Neural cell (in vitro differentiated cells): Measurements from ENCODE around the gene LRRC10B. TPM values are rescaled to one million over a fixed set of nuclear protein-coding genes. Genes with fewer than 3 reads are reported as not detected.

Experiments
- H2AFZ ChIP-seq: fragments of 200-600, 300-800 bp; sonication (generic), shearing (Covaris generic); 2 replicates; pipeline ENCODE4 v1.6.0; 2014; ENCODE audit warnings: low read depth, mild to moderate bottlenecking, antibody characterized with exemption, low read length, moderate library complexity
- H3F3A ChIP-seq: fragments of 200-600 bp; shearing (Covaris generic); 2 replicates; pipeline ENCODE4 v1.6.1; 2016; ENCODE audit warnings: mild to moderate bottlenecking, moderate library complexity, mixed read lengths, antibody characterized with exemption, low read length; ENCODE audit not compliant: insufficient read depth, poor library complexity, severe bottlenecking
- H3K27ac ChIP-seq: fragments of 200-600, 300-800 bp; sonication (generic), shearing (Covaris generic); 2 replicates; pipeline ENCODE4 v1.5.1; 2014; ENCODE audit warnings: mild to moderate bottlenecking, low read length, moderate library complexity
- H3K27me3 ChIP-seq: fragments of 300-800, 200-600 bp; sonication (generic), shearing (Covaris generic); 2 replicates; pipeline ENCODE4 v1.6.0; 2014; ENCODE audit warnings: mild to moderate bottlenecking, low read depth, low read length, moderate library complexity; ENCODE audit not compliant: insufficient read depth
- H3K36me3 ChIP-seq: fragments of 300-800, 200-600 bp; sonication (generic), shearing (Covaris generic); 2 replicates; pipeline ENCODE4 v1.5.1; 2014; ENCODE audit warnings: mild to moderate bottlenecking, antibody characterized with exemption, low read length, moderate library complexity; ENCODE audit not compliant: insufficient read depth
- H3K4me2 ChIP-seq: fragments of 300-800, 200-600 bp; sonication (generic), shearing (Covaris generic); 2 replicates; pipeline ENCODE4 v1.6.0; 2014; ENCODE audit warnings: mild to moderate bottlenecking, low read length
- H3K4me3 ChIP-seq: fragments of 300-800, 200-600 bp; sonication (generic), shearing (Covaris generic); 2 replicates; pipeline ENCODE4 v1.5.1; 2014; ENCODE audit warnings: mild to moderate bottlenecking, low read length, moderate library complexity
- H3K79me2 ChIP-seq: fragments of 200-600 bp; shearing (Covaris generic); replicated peaks from 2 replicates; pipeline ENCODE4 v1.6.0; 2014; ENCODE audit warnings: mild to moderate bottlenecking, low read length, moderate library complexity; ENCODE audit not compliant: insufficient read depth
- H3K9ac ChIP-seq: fragments of 300-800, 200-600 bp; sonication (generic), shearing (Covaris generic); 2 replicates; pipeline ENCODE4 v1.6.1; 2016; ENCODE audit warnings: mild to moderate bottlenecking, low read length, mixed read lengths
- H3K9me2 ChIP-seq: fragments of 200-600 bp; shearing (Covaris generic); 2 replicates; pipeline ENCODE4 v1.6.1; 2016; ENCODE audit warnings: mild to moderate bottlenecking, low read length, mixed read lengths; ENCODE audit not compliant: insufficient read depth
- H3K9me3 ChIP-seq: fragments of 200-600, 300-800 bp; sonication (generic), shearing (Covaris generic); 2 replicates; pipeline ENCODE4 v1.6.1; 2016; ENCODE audit warnings: mild to moderate bottlenecking, mixed run types, low read length, moderate library complexity, mixed read lengths
- H4K20me1 ChIP-seq: fragments of 200-600 bp; shearing (Covaris generic); 2 replicates; pipeline ENCODE4 v1.6.1; 2016; ENCODE audit warnings: mild to moderate bottlenecking, mixed run types; ENCODE audit not compliant: insufficient read depth
- EP300 ChIP-seq: fragments of 450-650 bp; conservative IDR thresholded peaks from 2 replicates; pipeline ENCODE4 v1.6.1; 2014; ENCODE audit warnings: antibody characterized with exemption, mild to moderate bottlenecking, moderate library complexity; ENCODE audit not compliant: poor library complexity, severe bottlenecking
- EZH2 ChIP-seq: fragments of 200-600, 300-800 bp; shearing (Covaris generic), sonication (generic); IDR thresholded peaks from 2 replicates; pipeline ENCODE4 v1.6.1; 2014; ENCODE audit warnings: antibody characterized with exemption, low read length, borderline replicate concordance, mild to moderate bottlenecking; ENCODE audit not compliant: insufficient read depth, poor library complexity, severe bottlenecking
- MXI1 ChIP-seq: fragments of 450-650 bp; conservative IDR thresholded peaks from 2 replicates; pipeline ENCODE4 v1.6.1; 2014; ENCODE audit warnings: antibody characterized with exemption, mild to moderate bottlenecking; ENCODE audit not compliant: poor library complexity, severe bottlenecking
- POLR2AphosphoS5 ChIP-seq: IDR thresholded peaks from 2 replicates; pipeline ENCODE4 v1.6.1; 2012
- RAD21 ChIP-seq: fragments of 450-650 bp; conservative IDR thresholded peaks from 2 replicates; pipeline ENCODE4 v1.6.1; 2014; ENCODE audit warnings: antibody characterized with exemption, mild to moderate bottlenecking, moderate library complexity
- SMC3 ChIP-seq: fragments of 450-650 bp; conservative IDR thresholded peaks from 2 replicates; pipeline ENCODE4 v1.6.1; 2014; ENCODE audit warnings: antibody characterized with exemption, mild to moderate bottlenecking, moderate library complexity; ENCODE audit not compliant: poor library complexity
- TAF1 ChIP-seq: IDR thresholded peaks from 2 replicates; pipeline ENCODE4 v1.6.1; 2012; ENCODE audit warnings: low read depth
- polyA plus RNA-seq: library from polyadenylated mRNA; depleted of rRNA; stranded (reverse); fragments of >200 nt; gene quantifications from 2 replicates; pipeline ENCODE4 v1.2.3, GENCODE V29; 2014
- TF ChIP-seq, protein P1 (sequence below): IDR thresholded peaks from 2 replicates; pipeline ENCODE4 v1.6.1; 2012; ENCODE audit warnings: borderline replicate concordance
- TF ChIP-seq, protein P2 (sequence below): fragments of 450-650 bp; IDR thresholded peaks from 2 replicates; pipeline ENCODE4 v1.5.1; 2014; ENCODE audit warnings: antibody characterized with exemption, mild to moderate bottlenecking, moderate library complexity; ENCODE audit not compliant: poor library complexity, severe bottlenecking

Gene LRRC10B
- polyA plus RNA-seq, 1 donor from 2014 or later: 12.4 TPM

DNA sequence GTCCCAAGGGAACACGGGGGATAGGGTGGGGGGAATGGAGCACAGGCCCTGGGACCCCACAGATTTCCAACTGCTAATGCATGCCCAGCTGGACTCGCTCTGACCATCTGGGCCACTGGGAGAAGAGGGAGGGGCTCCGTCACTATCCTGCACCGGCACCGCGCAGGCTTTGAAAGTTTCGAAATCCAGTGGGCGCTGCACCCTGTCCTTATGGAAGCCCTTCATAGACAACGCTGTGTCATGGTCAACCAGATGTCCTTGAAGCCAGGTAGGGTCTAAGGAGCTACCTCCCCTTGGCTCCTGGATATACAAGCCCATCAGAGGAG is 30.1 kb downstream of the LRRC10B start:
- Histone ChIP-seq H3F3A (no peaks in the 10 kb centered on the region), H3K9me2 (no peaks in the 10 kb centered on the region), H3K9me3 (no peaks in the 10 kb centered on the region), H2AFZ (no peak overlapping the region), H4K20me1 (no peaks in the 10 kb centered on the region), H3K4me2 (no peak overlapping the region), H3K9ac (no peak overlapping the region), H3K27ac (no peak overlapping the region), H3K27me3 (no peaks in the 10 kb centered on the region), H3K79me2 (no peaks in the 10 kb centered on the region), H3K36me3 (no peaks in the 10 kb centered on the region), H3K4me3 (no peak overlapping the region)
- TF ChIP-seq MXI1 (no peak), EP300 (no peak), TAF1 (no peak), RAD21 (no peak), EZH2 (no peak), POLR2AphosphoS5 (no peak), SMC3 (no peak)
- TF ChIP-seq, protein P1, sequence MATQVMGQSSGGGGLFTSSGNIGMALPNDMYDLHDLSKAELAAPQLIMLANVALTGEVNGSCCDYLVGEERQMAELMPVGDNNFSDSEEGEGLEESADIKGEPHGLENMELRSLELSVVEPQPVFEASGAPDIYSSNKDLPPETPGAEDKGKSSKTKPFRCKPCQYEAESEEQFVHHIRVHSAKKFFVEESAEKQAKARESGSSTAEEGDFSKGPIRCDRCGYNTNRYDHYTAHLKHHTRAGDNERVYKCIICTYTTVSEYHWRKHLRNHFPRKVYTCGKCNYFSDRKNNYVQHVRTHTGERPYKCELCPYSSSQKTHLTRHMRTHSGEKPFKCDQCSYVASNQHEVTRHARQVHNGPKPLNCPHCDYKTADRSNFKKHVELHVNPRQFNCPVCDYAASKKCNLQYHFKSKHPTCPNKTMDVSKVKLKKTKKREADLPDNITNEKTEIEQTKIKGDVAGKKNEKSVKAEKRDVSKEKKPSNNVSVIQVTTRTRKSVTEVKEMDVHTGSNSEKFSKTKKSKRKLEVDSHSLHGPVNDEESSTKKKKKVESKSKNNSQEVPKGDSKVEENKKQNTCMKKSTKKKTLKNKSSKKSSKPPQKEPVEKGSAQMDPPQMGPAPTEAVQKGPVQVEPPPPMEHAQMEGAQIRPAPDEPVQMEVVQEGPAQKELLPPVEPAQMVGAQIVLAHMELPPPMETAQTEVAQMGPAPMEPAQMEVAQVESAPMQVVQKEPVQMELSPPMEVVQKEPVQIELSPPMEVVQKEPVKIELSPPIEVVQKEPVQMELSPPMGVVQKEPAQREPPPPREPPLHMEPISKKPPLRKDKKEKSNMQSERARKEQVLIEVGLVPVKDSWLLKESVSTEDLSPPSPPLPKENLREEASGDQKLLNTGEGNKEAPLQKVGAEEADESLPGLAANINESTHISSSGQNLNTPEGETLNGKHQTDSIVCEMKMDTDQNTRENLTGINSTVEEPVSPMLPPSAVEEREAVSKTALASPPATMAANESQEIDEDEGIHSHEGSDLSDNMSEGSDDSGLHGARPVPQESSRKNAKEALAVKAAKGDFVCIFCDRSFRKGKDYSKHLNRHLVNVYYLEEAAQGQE: no peak
- TF ChIP-seq, protein P2, sequence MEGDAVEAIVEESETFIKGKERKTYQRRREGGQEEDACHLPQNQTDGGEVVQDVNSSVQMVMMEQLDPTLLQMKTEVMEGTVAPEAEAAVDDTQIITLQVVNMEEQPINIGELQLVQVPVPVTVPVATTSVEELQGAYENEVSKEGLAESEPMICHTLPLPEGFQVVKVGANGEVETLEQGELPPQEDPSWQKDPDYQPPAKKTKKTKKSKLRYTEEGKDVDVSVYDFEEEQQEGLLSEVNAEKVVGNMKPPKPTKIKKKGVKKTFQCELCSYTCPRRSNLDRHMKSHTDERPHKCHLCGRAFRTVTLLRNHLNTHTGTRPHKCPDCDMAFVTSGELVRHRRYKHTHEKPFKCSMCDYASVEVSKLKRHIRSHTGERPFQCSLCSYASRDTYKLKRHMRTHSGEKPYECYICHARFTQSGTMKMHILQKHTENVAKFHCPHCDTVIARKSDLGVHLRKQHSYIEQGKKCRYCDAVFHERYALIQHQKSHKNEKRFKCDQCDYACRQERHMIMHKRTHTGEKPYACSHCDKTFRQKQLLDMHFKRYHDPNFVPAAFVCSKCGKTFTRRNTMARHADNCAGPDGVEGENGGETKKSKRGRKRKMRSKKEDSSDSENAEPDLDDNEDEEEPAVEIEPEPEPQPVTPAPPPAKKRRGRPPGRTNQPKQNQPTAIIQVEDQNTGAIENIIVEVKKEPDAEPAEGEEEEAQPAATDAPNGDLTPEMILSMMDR: no peak

DNA sequence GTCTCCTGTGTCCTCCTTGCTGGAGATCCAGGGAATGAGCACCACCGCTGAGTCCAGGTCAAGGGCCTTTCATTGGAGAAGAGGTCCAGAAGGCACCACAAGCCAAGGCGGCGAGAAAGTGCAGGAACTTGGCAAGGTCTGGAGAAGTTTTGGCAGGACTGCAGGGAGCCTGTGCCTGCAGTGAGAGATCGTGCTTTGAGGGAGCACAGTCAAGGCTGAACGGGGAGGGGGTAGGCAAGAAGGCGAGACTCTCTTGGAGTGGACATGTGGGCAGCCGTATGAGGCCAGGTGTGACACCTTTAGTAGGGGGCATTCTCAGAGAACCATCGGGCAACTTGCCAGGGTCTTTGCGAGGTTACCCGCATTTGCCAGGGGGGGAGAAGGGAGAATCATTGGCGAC is 30.5 kb downstream of the LRRC10B start:
- Histone ChIP-seq H3F3A (no peaks in the 10 kb centered on the region), H3K79me2 (no peaks in the 10 kb centered on the region), H3K4me2 (no peak overlapping the region), H3K27ac (no peak overlapping the region), H3K27me3 (no peaks in the 10 kb centered on the region), H2AFZ (no peak overlapping the region), H3K4me3 (no peak overlapping the region), H4K20me1 (no peaks in the 10 kb centered on the region), H3K9me3 (no peaks in the 10 kb centered on the region), H3K36me3 (no peaks in the 10 kb centered on the region), H3K9ac (no peak overlapping the region), H3K9me2 (no peaks in the 10 kb centered on the region)
- TF ChIP-seq TAF1 (no peak), POLR2AphosphoS5 (no peak), MXI1 (no peak), SMC3 (no peak), RAD21 (no peak)
- TF ChIP-seq, protein P2: no peak
